Activated CD8-positive, alpha-beta memory T cell treated with anti-CD3 and anti-CD28 coated beads for 4 hours (primary cell): ENCODE measurements around the gene RNF31.

Experiments used
- DNase-seq, 2 donors: peaks; one replicate each; pipeline ENCODE4 v3.0.0-alpha.2; 2020; ENCODE audit warnings: low read depth in 2 of 2

The RNF31 gene

GRCh38 chr14:24116128-24116814 is 31.0 kb upstream of the RNF31 start:
- no peak for DNase-seq

GRCh38 chr14:24117179-24117578 is 30.1 kb upstream of the RNF31 start:
- DNase-seq: no peak

DNA sequence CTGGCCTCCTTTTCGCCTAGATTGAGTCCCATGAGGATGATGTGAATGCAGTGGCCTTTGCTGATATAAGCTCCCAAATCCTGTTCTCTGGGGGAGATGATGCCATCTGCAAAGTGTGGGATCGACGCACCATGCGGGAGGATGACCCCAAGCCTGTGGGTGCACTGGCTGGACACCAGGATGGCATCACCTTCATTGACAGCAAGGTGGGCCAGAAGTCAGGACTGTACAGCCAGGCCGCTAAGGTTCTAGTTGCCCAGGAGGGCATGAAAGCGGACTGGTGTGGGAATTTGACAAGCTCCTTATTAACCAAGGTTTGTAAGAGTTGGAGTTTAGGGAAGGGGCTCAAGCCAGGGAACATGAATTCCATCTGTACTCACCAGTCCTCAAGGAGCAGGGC is 27.6 kb upstream of the RNF31 start:
- DNase-seq: no peak

GRCh38 chr14:24121210-24121609 is 26.1 kb upstream of the RNF31 start:
- no peak for DNase-seq

DNA sequence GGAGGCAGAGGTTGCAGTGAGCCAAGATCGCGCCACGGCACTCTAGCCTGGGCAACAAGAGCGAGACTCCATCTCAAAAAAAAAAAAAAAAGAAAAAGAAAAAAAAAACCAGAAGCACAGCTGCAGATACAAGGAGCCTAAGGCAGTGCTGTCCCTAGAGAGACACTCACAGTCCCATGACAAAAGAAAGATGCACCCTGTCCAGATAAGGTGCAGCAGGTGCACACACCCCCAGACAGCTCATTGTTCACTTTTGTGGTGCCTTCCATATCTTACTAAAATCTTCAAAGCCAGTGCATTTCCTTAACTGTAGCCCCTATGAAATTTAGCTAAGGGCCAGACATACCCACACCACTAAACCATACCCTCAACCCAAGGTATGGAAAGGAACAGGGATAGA is 24.9 kb upstream of the RNF31 start:
- no peak for DNase-seq

DNA sequence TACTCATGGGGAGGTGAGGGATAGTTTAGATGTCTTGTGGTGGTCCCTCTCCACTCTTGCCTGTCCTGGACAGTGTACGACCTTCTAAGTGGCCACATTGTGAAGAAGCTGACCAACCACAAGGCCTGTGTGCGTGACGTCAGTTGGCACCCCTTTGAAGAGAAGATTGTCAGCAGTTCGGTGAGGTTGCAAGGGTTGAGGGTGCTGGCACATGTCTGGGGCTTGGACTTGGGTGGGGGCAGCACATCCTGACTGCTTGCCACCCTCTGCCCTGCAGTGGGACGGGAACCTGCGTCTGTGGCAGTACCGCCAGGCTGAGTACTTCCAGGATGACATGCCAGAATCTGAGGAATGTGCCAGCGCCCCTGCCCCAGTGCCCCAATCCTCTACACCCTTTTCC is 24.4 kb upstream of the RNF31 start:
- no peak for DNase-seq

DNA sequence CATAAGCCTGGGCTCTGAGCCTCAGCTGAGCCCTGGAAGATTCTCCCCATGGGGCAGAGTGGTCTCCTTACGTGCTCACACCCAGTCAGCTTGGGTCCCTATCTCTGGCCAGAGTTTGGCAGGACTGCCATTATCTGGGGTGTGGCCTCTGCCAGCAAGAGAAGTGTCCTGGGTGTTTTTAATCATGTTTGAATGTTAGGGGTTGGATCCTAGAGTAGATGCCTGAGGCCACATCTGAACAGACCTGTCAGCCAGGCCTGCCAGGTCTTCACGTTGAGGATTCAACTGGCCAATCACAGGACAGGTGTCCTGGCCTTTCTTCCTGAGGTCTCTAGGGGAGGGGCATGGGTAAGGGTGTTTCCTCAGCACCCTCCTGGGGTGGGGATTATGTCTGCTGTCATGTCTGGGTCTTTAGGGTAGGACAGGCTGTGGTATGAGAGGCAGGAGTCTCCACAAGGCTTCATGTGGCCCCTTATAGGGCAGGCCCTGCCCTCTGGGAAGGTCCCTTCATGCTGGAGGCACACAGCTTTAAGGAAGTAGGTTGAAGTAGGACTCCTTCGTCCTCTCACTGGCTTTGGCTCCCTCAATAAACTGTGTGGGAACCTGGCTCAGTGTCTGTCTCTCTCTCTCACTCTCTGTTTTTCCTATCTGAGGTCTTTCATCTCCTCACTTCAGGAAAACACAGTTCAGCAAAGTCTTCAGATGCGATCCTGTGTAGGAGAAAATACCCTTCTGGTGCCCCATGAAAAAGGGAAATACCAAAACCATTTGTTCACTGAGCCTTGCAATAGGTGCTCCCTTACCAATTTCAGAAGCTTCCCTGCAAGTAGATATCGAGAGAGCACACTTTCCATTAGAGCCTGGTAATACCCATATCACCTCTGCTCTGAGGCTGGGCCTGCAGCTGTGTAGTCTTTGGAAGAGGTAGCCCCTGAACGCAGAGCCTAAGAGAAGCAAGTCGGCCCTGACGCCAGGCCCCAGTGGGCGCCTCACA is 23.6 kb upstream of the RNF31 start:
- no peak for DNase-seq

DNA sequence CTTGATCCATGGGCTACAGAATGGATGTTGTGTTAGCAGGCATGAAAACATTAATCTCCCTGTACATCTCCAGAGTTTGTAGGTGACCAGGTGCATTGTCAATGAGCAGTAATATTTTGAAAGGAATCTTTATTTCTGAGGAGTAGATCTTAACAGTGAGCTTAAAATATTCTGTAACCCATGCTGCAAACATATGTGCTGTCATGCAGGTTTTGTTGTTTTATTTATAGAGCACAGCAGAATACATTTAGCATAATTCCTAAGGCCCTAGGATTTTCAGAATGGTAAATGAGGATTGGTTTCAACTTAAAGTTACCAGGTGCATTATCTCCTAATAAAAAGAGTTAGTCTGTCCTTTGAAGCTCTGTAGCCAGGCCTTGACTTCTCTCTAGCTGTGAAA is 20.4 kb upstream of the RNF31 start:
- no peak for DNase-seq

DNA sequence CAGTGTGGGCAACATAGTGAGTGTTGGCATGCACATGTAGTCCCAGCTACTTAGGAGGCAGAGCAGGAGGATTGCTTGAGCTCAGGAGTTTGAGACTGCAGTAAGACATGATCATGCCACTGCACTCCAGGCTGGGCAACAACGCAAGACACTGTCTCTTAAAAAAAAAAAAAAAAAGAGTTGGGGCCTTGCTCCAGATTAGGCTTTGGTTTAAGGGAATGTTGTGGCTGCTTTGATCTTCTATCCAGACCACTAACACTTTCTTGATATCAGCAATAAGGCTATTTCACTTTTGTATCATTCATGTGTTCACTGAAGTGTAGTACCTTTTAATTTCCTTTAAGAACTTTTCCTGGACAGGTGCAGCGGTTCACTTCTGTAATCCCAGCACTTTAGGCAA is 19.6 kb upstream of the RNF31 start:
- no peak for DNase-seq

DNA sequence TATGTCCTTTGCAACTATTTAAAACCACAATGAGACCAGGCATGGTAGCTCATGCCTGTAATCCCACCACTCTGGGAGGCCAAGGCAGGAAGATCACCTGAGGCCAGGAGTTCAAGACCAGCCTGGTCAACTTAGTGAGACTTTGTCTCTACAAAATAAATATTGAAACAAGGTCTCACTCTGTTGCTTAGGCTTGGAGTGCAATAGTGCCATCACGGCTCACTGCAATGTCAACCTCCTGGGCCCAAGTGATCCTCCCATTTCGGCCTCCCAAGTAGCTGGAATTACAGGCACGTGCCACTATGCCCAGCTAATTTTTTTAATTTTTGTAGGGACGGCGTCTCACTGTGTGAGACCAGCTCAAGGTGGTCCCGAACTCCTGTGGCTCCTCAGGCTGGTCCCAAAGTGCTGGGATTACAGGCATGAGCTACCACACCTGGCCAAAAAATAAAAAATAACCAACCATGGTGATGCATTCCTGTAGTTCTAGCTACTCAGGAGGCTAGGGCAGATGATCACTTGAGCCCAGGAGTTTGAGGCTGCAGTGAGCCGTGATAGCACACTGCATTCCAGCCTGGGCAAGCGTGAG is 17.8 kb upstream of the RNF31 start:
- DNase-seq: no peak

DNA sequence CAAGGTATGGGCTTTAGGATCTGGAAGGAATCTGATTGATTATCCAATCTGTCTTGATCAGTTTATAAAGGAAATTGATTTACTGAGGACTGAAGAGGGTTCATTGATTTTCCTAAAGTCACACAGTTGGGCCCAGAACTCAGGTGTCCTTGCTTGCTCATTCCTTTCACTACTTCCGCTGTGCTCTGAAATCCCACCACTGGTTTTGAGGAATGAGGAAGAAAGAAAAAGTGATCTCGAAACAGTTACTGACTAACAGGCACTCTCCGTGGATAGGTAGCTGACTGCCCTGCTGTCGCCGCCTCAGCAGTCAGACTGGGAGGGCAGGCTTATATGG is 16.9 kb upstream of the RNF31 start, which contains the start of gene FITM1:
FITM1 (plus strand) TSS at position 280 of the 337 bp plus-strand sequence. CDS start 905 bp downstream, outside the sequence.
- no peak for DNase-seq

DNA sequence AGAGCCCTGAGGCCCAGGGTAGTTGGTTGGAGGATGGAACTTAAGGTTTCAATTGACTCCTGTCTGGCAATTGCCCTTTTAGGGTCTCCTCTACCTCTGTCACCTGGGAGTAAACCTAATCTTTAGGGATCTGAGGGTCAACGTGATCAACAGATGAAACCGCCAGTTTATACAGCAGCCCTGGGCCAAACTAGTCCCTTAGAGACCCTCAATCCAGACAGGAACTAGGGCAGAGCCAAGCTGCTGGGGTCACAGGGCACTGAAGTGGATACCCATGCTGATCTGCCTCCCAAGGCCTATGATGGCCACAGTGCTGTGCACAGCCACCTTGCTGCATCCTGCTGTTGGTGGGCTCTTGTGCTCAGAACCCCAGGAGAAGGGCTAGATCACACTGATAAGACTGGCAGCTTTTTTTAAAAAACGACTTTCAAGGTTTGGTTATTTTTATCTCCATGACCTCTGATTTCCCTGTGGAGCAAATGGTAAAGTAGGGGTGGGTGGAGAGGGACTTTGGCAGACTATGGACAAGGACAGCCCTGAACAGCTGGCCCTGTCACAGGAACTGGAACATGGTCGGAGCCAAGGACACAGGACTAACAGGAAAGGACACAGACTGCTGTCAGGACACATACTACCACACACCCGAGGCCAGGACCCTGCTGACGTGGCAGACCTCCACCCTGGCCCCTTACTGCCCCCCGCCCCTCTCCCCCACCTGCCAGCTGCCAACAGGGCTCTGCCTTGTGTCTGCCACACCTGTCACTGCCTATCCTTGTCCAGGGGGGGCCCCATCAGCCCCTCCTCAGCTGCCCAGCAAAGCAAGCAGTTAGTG is 16.4 kb upstream of the RNF31 start:
- no peak for DNase-seq

DNA sequence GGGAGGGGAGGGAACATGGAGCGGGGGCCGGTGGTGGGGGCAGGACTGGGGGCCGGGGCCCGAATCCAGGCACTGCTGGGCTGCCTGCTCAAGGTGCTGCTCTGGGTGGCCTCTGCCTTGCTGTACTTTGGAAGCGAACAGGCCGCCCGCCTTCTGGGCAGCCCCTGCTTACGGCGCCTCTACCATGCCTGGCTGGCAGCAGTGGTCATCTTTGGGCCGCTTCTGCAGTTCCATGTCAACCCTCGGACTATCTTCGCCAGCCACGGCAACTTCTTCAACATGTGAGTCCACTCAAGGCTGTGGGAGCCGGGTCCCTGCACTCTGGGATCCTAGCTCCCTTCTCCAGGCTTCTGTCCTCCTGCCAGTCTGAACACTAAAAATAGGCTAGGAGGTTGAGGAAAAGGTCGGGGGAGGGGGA is 15.7 kb upstream of the RNF31 start:
- DNase-seq: no peak

GRCh38 chr14:24132061-24132685 is 15.1 kb upstream of the RNF31 start:
- DNase-seq: no peak

GRCh38 chr14:24132976-24133375 is 14.3 kb upstream of the RNF31 start:
- DNase-seq: no peak

DNA sequence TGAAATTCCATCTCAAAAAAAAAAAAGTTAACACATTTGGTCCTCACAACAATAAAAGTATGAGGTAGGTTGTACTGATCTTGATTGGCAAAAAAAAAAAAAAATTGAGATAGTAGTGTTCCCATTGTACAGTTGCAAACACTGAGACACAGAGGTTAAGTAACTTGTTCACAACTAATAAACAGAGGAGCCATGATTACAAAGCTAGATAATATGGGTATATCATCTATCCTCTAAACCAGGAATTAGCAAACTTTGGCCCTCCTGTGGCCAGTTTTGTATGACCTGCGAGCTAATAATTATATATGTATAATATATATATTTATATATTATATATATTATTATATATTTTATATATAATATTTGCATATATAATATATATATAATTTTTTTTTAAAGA is 13.6 kb upstream of the RNF31 start:
- no peak for DNase-seq

DNA sequence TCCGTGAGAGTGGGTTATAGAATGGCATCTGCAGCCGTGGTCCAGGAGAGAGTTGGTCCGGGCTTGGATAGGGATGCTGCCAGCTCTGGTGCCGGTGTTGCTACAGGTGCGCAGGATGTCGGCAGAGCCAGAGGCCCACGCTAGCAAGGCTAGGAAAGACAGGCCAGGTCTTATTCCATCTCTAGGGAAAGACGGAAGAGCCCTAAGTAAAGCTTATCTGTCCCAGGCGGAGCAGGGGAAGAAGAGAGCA is 11.8 kb upstream of the RNF31 start:
- no peak for DNase-seq

DNA sequence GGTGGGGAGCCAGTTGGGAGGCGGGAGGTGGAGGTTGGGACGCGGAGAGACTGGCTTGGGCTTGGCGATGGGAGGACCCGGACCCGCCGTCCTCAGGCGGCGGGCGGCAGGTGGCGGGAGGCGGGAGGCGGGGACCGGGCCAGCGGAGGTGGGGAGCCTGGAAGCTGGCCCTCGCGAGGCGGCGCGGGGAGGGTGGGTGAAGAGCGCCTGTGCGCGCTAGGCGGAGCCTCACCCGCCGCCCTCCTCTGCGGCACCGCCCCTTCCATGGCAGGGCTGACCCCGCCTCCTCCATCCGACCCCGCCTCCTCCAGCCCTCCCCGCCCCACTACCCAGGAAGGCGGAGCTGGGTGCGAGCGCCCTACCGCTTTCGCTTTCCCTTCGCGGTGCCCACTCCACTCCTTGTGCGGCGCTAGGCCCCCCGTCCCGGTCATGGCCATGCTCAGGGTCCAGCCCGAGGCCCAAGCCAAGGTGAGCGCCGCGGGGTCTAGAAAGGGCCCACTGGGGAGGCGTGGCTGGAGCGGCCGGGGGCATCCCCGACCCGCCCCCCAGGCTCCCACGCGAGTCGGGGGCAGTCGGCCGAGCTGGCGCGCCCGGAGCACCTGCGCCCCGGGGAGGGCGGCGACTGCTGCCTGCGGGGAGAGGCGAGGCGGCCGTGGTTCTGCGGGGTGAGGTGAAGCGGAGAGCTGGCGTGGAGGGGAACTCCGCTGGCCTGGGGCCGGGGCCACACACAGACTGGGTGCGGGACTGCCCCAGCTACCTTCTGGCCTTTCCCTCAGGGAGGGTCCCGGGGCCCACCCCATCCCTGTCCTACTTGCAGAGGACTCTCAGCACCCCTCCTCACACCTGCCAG is 11.2 kb upstream of the RNF31 start, which contains the start of gene PSME1:
PSME1 (plus strand) TSS at position 361 of the 850 bp plus-strand sequence; CDS start at position 430, 69 bp downstream.
- peak; percentile 89 to 90 for DNase-seq

GRCh38 chr14:24136684-24137528 is 10.4 kb upstream of the RNF31 start:
- no peak for DNase-seq
